Body of pancreas (tissue), 4 donors: ENCODE measurements around the gene LRRFIP1. TPM values are rescaled to one million over a fixed set of nuclear protein-coding genes. Genes with fewer than 3 reads are reported as not detected.

Source experiments
- ATAC-seq: fragments of 150-250 bp; one replicate; pipeline ENCODE4 v1.9.1; 2016
- DNase-seq, 4 donors: peaks; one replicate each; pipeline ENCODE4 v3.0.0-alpha.2; 2019
- H3K27ac ChIP-seq, 4 donors: fragments of 200-600 bp; sonication (generic); 1 replicate in 3 of 4; 2 replicates in 1 of 4; pipeline versions ENCODE4 v1.5.1 to v1.6.1; 2016 to 2019; ENCODE audit warnings: mild to moderate bottlenecking in 1 of 4, mixed read lengths in 1 of 4, moderate library complexity in 1 of 4
- H3K27me3 ChIP-seq, 2 donors: fragments of 200-600 bp; sonication (generic); one replicate each; pipeline ENCODE4 v1.6.0; 2016; ENCODE audit warnings: mild to moderate bottlenecking in 1 of 2
- H3K36me3 ChIP-seq, 2 donors: fragments of 200-600 bp; sonication (generic); replicated peaks in 1 of 2; 2 replicates each; pipeline ENCODE4 v1.5.1; 2016; ENCODE audit warnings: low read depth in 2 of 2; ENCODE audit not compliant: insufficient read depth in 1 of 2
- H3K4me1 ChIP-seq: fragments of 200-600 bp; sonication (generic); one replicate; pipeline ENCODE4 v1.6.0; 2016
- H3K4me3 ChIP-seq, 2 donors: fragments of 200-600 bp; sonication (generic); 1 replicate in 1 of 2; 2 replicates in 1 of 2; pipeline ENCODE4 v1.5.1; 2016 to 2019
- H3K9me3 ChIP-seq, 3 donors: fragments of 200-600 bp; sonication (generic); 1 replicate in 2 of 3; 2 replicates in 1 of 3; pipeline ENCODE4 v1.5.1; 2016
- POLR2A ChIP-seq, 3 donors: fragments of 450-650 bp; IDR thresholded peaks; one replicate each; pipeline ENCODE4 v1.6.1; 2016; ENCODE audit warnings: antibody characterized with exemption in 3 of 3, mild to moderate bottlenecking in 2 of 3
- WGBS, 2 donors: methylation state at CpG; one replicate each; pipeline ENCODE4 v1.1.5; 2017; 5-methylcytosine and 5-hydroxymethylcytosine counted together
- intact Hi-C: fragments of 100-400 bp; cut with DNase I; formaldehyde crosslinking; loops from one replicate; pipeline ENCODE4 v1.15.1; 2023
- total RNA-seq, 2 donors: library from RNA; depleted of rRNA; stranded (reverse); fragments of >200 nt; gene quantifications; one replicate each; pipeline ENCODE4 v1.1.0, GENCODE V29; 2016
- TF ChIP-seq, protein P1 (sequence below), 7 experiments: fragments of 450-650 bp in 4 of 7; fragments of 200-600 bp in 3 of 7; sonication (generic) in 3 of 7; IDR thresholded peaks; one replicate each; pipeline ENCODE4 v1.5.1; 2016 to 2019; ENCODE audit warnings: antibody characterized with exemption in 7 of 7

The LRRFIP1 gene
- total RNA-seq, 2 donors from 2014 or later, result 49.8 to 57.1 TPM

GRCh38 chr2:237630216-237631000, 3.0 kb downstream of the LRRFIP1 start:
- Histone ChIP-seq H3K27ac (no peak overlapping the region), H3K9me3 (no peaks in the 10 kb centered on the region), H3K27me3 (no peaks in the 10 kb centered on the region), H3K4me3 (no peak overlapping the region), H3K36me3 (no peaks in the 10 kb centered on the region), H3K4me1 (peaks cover 29% of the 10 kb centered on the region)
- ATAC-seq, result no peak
- 69 to 87% methylated on average over 8 to 12 of the region's 12 CpGs for WGBS, 2 donors
- TF ChIP-seq, protein P1, sequence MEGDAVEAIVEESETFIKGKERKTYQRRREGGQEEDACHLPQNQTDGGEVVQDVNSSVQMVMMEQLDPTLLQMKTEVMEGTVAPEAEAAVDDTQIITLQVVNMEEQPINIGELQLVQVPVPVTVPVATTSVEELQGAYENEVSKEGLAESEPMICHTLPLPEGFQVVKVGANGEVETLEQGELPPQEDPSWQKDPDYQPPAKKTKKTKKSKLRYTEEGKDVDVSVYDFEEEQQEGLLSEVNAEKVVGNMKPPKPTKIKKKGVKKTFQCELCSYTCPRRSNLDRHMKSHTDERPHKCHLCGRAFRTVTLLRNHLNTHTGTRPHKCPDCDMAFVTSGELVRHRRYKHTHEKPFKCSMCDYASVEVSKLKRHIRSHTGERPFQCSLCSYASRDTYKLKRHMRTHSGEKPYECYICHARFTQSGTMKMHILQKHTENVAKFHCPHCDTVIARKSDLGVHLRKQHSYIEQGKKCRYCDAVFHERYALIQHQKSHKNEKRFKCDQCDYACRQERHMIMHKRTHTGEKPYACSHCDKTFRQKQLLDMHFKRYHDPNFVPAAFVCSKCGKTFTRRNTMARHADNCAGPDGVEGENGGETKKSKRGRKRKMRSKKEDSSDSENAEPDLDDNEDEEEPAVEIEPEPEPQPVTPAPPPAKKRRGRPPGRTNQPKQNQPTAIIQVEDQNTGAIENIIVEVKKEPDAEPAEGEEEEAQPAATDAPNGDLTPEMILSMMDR (IDR thresholded peaks at IDR 0.05), result no peak
- no peak for TF ChIP-seq POLR2A (IDR thresholded peaks at IDR 0.05)
- no peak for DNase-seq
- intact Hi-C loops, result no loop called here

GRCh38 chr2:237631007-237631785, 3.8 kb downstream of the LRRFIP1 start:
- Histone ChIP-seq H3K36me3 (no peaks in the 10 kb centered on the region), H3K4me1 (peaks cover 29% of the 10 kb centered on the region), H3K27ac (no peak overlapping the region), H3K27me3 (no peaks in the 10 kb centered on the region), H3K9me3 (no peaks in the 10 kb centered on the region), H3K4me3 (no peak overlapping the region)
- ATAC-seq, result no peak
- intact Hi-C loops, result no loop called here
- no peak for TF ChIP-seq POLR2A (IDR thresholded peaks at IDR 0.05)
- TF ChIP-seq, protein P1 (IDR thresholded peaks at IDR 0.05), result no peak
- no peak for DNase-seq
- 88% methylated on average over 14 of the region's 14 CpGs for WGBS, 2 donors

DNA sequence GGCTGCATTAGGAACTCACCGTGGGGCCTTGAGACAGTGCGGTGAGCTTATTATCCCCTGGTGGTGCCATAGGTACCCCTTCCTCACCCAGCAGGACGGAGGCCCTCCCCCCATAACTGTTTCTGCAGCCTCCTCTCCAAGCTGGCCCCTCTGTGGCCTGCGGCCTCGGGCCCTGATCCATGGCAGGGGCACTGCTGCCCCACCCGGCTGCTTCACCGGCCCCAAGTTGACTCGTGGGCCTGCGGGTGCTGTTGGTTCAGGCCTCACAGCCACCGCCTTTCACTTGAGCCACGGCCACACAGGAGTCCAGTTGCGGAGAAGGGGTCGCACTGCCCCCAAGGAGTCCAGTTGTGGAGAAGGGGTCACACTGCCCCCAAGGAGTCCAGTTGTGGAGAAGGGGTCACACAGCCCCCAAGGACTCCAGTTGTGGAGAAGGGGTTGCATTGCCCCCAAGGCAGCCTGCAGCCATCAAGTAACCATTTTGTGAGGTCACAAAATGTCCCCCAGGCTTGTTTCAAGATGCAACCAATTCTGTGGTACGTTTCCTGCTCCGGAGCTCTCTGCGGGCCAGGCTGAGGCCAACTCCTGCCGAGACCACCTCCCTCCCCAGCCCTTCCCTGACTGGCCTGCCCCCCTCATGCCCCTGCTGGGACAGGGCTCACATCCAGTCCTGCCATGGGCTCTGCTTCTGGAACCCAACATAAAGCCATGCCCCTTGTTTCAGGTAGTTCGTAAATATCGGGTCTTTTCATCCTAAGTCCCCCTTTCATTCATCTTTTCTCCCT, 4.6 kb downstream of the LRRFIP1 start:
- no peak for DNase-seq
- TF ChIP-seq POLR2A (IDR thresholded peaks at IDR 0.05), result no peak
- TF ChIP-seq, protein P1 (IDR thresholded peaks at IDR 0.05), result no peak
- no peaks in the 10 kb centered on the region for H3K36me3 ChIP-seq
- no peaks in the 10 kb centered on the region for H3K27me3 ChIP-seq
- no peak for ATAC-seq
- intact Hi-C loops, result no loop called here
- no peak overlapping the region for H3K27ac ChIP-seq
- WGBS, 2 donors, result 88 to 97% methylated on average over 14 to 19 of the region's 19 CpGs
- H3K9me3 ChIP-seq, result no peaks in the 10 kb centered on the region
- peaks cover 29% of the 10 kb centered on the region for H3K4me1 ChIP-seq
- H3K4me3 ChIP-seq, result no peak overlapping the region

DNA sequence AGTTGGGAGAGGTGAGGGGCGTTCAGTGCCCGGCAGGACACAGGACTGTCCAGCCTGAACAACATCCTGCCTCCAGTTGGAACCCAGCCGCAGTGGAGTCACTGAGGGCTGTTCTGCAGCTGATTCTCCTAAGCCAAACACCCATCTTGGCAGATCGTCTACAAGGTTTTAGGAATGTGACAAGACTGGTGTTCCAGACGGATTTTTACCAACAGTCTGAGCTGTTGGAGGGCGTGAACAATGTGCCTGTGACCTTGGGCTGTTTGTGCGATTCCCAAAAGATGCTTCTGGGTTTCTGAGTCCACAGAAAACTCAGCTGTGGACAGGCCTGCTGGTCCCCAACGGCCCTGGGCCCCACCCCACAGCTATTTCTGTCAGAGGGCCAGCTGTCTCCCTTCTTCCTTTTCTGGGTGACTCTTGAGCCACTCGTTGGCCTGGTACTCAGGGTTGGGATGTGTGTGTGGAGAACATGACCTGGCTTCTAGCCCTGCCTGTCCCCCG, 5.7 kb downstream of the LRRFIP1 start:
- Histone ChIP-seq H3K9me3 (no peaks in the 10 kb centered on the region), H3K4me3 (no peak overlapping the region), H3K27ac (no peak overlapping the region), H3K27me3 (no peaks in the 10 kb centered on the region), H3K4me1 (peaks cover 35% of the 10 kb centered on the region), H3K36me3 (no peaks in the 10 kb centered on the region)
- no peak for DNase-seq
- 75 to 87% methylated on average over 5 to 10 of the region's 10 CpGs for WGBS, 2 donors
- no peak for ATAC-seq
- intact Hi-C loops, result no loop called here
- TF ChIP-seq POLR2A (IDR thresholded peaks at IDR 0.05), result no peak
- TF ChIP-seq, protein P1 (IDR thresholded peaks at IDR 0.05), result no peak
